K562 (cell line): ENCODE data around the gene EXOC2. TPM values are rescaled to one million over a fixed set of nuclear protein-coding genes. Genes with fewer than 3 reads are reported as not detected.
A peak's percentile ranks its signal among the peaks of the same experiment; 100 is the strongest.

ENCODE experiments used
- ATAC-seq: fragments of 200-7000 bp; cut with Tn5 transposase; 3 replicates; pipeline ENCODE4 v1.9.1; 2020; ENCODE audit warnings: moderate library complexity
- BruUV-seq: library from RNA; stranded (reverse); fragments of 400-500 nt; replicated peaks from 2 replicates; lab custom pipeline; 2021; lab: Mats Ljungman, UMichigan
- CTCF ChIA-PET: fragments of 300-600 bp; formaldehyde crosslinking; extraction: SDS; loops from one replicate; lab custom pipeline; 2021; ENCODE audit warnings: low intra/inter-chr PET ratio; lab: Yijun Ruan, JAX
- POLR2A ChIA-PET: fragments of 300-600, 350-650 bp; sonication (Branson Sonifier 250); formaldehyde crosslinking; extraction: SDS; loops from one replicate; lab custom pipeline; 2021; ENCODE audit warnings: antibody characterized with exemption, inconsistent platforms; lab: Yijun Ruan, JAX
- DNase-seq, 4 experiments: peaks; one replicate each; pipeline versions ENCODE4 v3.0.0 to v3.0.0-alpha.2; 2011 to 2018; ENCODE audit warnings: low spot score in 3 of 4, mixed read lengths in 3 of 4; ENCODE audit errors: extremely low read depth in 1 of 4
- FAIRE-seq: peaks from 2 replicates; lab custom pipeline; 2011; peaks lifted over from hg19 to GRCh38; lab: Jason Lieb, UNC
- H2AFZ ChIP-seq: 2 replicates; pipeline ENCODE4 v1.6.0; 2011; ENCODE audit warnings: low read depth, low read length, control low read depth, inconsistent platforms
- H3K27ac ChIP-seq: fragments of 200-600 bp; 3 replicates; pipeline ENCODE4 v1.8.0; 2011; ENCODE audit warnings: low read depth, mild to moderate bottlenecking, control low read depth, inconsistent platforms, low read length, moderate library complexity, mixed read lengths; ENCODE audit errors: extremely low read depth
- H3K27me3 ChIP-seq, 2 experiments: fragments of 300-600 bp in 1 of 2; 2 replicates in 1 of 2; 3 replicates in 1 of 2; pipeline versions ENCODE4 v1.6.0 to v1.8.0; 2011; ENCODE audit warnings: inconsistent platforms in 2 of 2, low read length in 2 of 2, mild to moderate bottlenecking in 1 of 2, mixed read lengths in 1 of 2, moderate library complexity in 1 of 2; ENCODE audit not compliant: control insufficient read depth in 2 of 2, insufficient read depth in 2 of 2
- H3K36me3 ChIP-seq: fragments of 300-600 bp; 3 replicates; pipeline ENCODE4 v1.8.0; 2011; ENCODE audit warnings: mild to moderate bottlenecking, low read length, inconsistent platforms; ENCODE audit not compliant: control insufficient read depth, insufficient read depth
- H3K4me1 ChIP-seq, 2 experiments: fragments of 200-600 bp in 1 of 2; replicated peaks in 1 of 2; 2 replicates in 1 of 2; 3 replicates in 1 of 2; pipeline versions ENCODE4 v1.5.1 to v1.8.0; 2011; ENCODE audit warnings: inconsistent platforms in 2 of 2, low read length in 2 of 2, mild to moderate bottlenecking in 1 of 2, mixed read lengths in 1 of 2, moderate library complexity in 1 of 2; ENCODE audit not compliant: control insufficient read depth in 2 of 2, insufficient read depth in 2 of 2
- H3K4me2 ChIP-seq: 2 replicates; pipeline ENCODE4 v1.6.1; 2011; ENCODE audit warnings: low read length, control low read depth, inconsistent platforms, mixed read lengths; ENCODE audit not compliant: insufficient read depth
- H3K4me3 ChIP-seq: fragments of 200-600 bp; sonication (generic), shearing (Covaris generic); 2 replicates; pipeline ENCODE4 v1.5.1; 2016; ENCODE audit warnings: control low read depth, inconsistent platforms
- H3K79me2 ChIP-seq: fragments of 200-600 bp; 3 replicates; pipeline ENCODE4 v1.8.0; 2011; ENCODE audit warnings: low read length, inconsistent platforms; ENCODE audit not compliant: control insufficient read depth, insufficient read depth
- H3K9ac ChIP-seq, 2 experiments: 2 replicates each; pipeline versions ENCODE4 v1.6.0 to v1.6.1; 2011; ENCODE audit warnings: low read depth in 2 of 2, low read length in 2 of 2, control low read depth in 1 of 2, inconsistent platforms in 1 of 2, mild to moderate bottlenecking in 1 of 2, mixed read lengths in 1 of 2; ENCODE audit not compliant: insufficient read depth in 1 of 2
- H3K9me1 ChIP-seq: one replicate; pipeline ENCODE4 v1.6.0; 2011; ENCODE audit warnings: inconsistent platforms, mild to moderate bottlenecking, low read length, moderate library complexity; ENCODE audit not compliant: control insufficient read depth, insufficient read depth
- H3K9me3 ChIP-seq: replicated peaks from 2 replicates; pipeline ENCODE4 v1.5.1; 2011; ENCODE audit warnings: low read depth, low read length, inconsistent platforms; ENCODE audit not compliant: control insufficient read depth, insufficient read depth
- H4K20me1 ChIP-seq: replicated peaks from 2 replicates; pipeline ENCODE4 v1.6.1; 2011; ENCODE audit warnings: low read length, inconsistent platforms, mixed read lengths; ENCODE audit not compliant: control insufficient read depth, insufficient read depth
- E2F6 ChIP-seq, 2 experiments: IDR thresholded peaks; 2 replicates each; pipeline ENCODE4 v1.6.1; 2011; ENCODE audit warnings: borderline replicate concordance in 1 of 2, control low read depth in 1 of 2, low read depth in 1 of 2, low read length in 1 of 2, mild to moderate bottlenecking in 1 of 2, mixed read lengths in 1 of 2, moderate library complexity in 1 of 2; ENCODE audit not compliant: insufficient read depth in 1 of 2, insufficient read length in 1 of 2, poor library complexity in 1 of 2, severe bottlenecking in 1 of 2; ENCODE audit errors: extremely low read depth in 1 of 2
- ZNF311 ChIP-seq: fragments of 250-450 bp; sonication (Bioruptor Pico); IDR thresholded peaks from 2 replicates; pipeline ENCODE4 v1.4.0; 2020; ENCODE audit warnings: mild to moderate bottlenecking, moderate library complexity
- WGBS: fragments of 100-300 bp; shearing (Covaris generic); methylation state at CpG from one replicate; pipeline ENCODE4 v1.1.6; 2016; ENCODE audit warnings: low coverage, mixed read lengths; ENCODE audit not compliant: insufficient coverage; ENCODE audit errors: missing lambda C conversion rate; 5-methylcytosine and 5-hydroxymethylcytosine counted together
- in situ Hi-C: fragments of 300-500 bp; cut with MboI; formaldehyde crosslinking; loops from 4 replicates; pipeline ENCODE4 v1.15.0; 2018; ENCODE audit warnings: inconsistent platforms, mixed read lengths
- intact Hi-C: fragments of 100-400 bp; cut with micrococcal nuclease; formaldehyde crosslinking; loops from 2 replicates; pipeline ENCODE4 v1.14.2; 2022
- polyA plus RNA-seq, 8 experiments: library from polyadenylated mRNA; depleted of rRNA in 4 of 8; stranded (reverse) in 5 of 8; unstranded in 3 of 8; fragments of >200 nt; fragmentation: Nextera tagmentation in 2 of 8; fragmentation: Illumina TruSeq in 1 of 8; extraction: Ambion mirVana in 2 of 8; extraction: Trizol in 1 of 8; gene quantifications; 2 replicates each; pipeline versions ENCODE4 v1.2.1 to v1.2.3, GENCODE V29; 2011 to 2014; ENCODE audit warnings: inconsistent platforms in 1 of 8, missing spikeins in 1 of 8
- total RNA-seq, 7 experiments: library from RNA; depleted of rRNA in 6 of 7; stranded (reverse); fragments of >200 nt in 6 of 7; fragmentation: Illumina TruSeq in 2 of 7; extraction: Trizol in 2 of 7; gene quantifications; 2 replicates each; pipeline versions ENCODE4 v1.2.1 to v1.2.3, GENCODE V29; 2011 to 2021; ENCODE audit warnings: low replicate concordance in 1 of 7

Gene EXOC2
- total and polyA plus RNA-seq, 9 of the 15 experiments (the other 6 are each of a cell fraction or from before 2014, with no cell fraction given), result 12.2 to 30.2 (median 24.2) TPM

GRCh38 chr6:449486-450419 lies 243.2 kb downstream of the EXOC2 start:
- H3K9ac ChIP-seq, result no peak overlapping the region
- no TSS peak for BruUV-seq
- ATAC-seq, result no peak
- H3K27me3 ChIP-seq, result peaks cover 29 to 79% of the 10 kb centered on the region in 2 experiments
- intact Hi-C loops, result no loop called here
- FAIRE-seq, result no peak
- no peak overlapping the region for H3K4me2 ChIP-seq
- TF ChIP-seq ZNF311 (CRISPR knock-in tag) (no peak), E2F6 (IDR thresholded peaks at IDR 0.05; ENCODE audit: borderline replicate concordance in 1 of 2, extremely low read depth in 1 of 2, insufficient read depth in 1 of 2, insufficient read length in 1 of 2, low read depth in 1 of 2, low read length in 1 of 2, poor library complexity in 1 of 2, severe bottlenecking in 1 of 2) (peak in 1 of 2 experiments; percentile 19)
- TF ChIP-seq, all 486 proteins: peak for 1
- H3K79me2 ChIP-seq, result no peaks in the 10 kb centered on the region
- no peak overlapping the region for H2AFZ ChIP-seq
- DNase-seq, result no peak
- POLR2A ChIA-PET, result interaction anchor here (0.7 kb wide), 1 partner anchor 41 kb away, joined by 3 read pairs; no protein-coding TSS in a partner anchor
- in situ Hi-C loops, result no loop called here
- no peak overlapping the region for H3K4me3 ChIP-seq
- H4K20me1 ChIP-seq, result no peaks in the 10 kb centered on the region
- H3K9me3 ChIP-seq, result no peaks in the 10 kb centered on the region
- H3K4me1 ChIP-seq, result peaks cover 0 to 6% of the 10 kb centered on the region in 2 experiments; a peak in 1 of 5 replicates
- no peak overlapping the region for H3K27ac ChIP-seq
- H3K36me3 ChIP-seq, result no peaks in the 10 kb centered on the region
- WGBS, result 24% methylated on average over 59 of the region's 62 CpGs
- CTCF ChIA-PET, result no interaction called here
- H3K9me1 ChIP-seq, result no peaks in the 10 kb centered on the region
